H1 (cell line): ENCODE data around the gene MAGI3. TPM values are rescaled to one million over a fixed set of nuclear protein-coding genes. Genes with fewer than 3 reads are reported as not detected.

ENCODE experiments used
- CTCF ChIA-PET: fragments of 300-600 bp; sonication (Branson Sonifier 250); formaldehyde crosslinking; loops from one replicate; lab custom pipeline; 2021; ENCODE audit not compliant: partially characterized antibody; lab: Charles Lee
- POLR2A ChIA-PET: fragments of 300-600 bp; sonication (Branson Sonifier 250); formaldehyde crosslinking; loops from one replicate; lab custom pipeline; 2021; ENCODE audit warnings: inconsistent platforms; ENCODE audit not compliant: partially characterized antibody; lab: Charles Lee
- DNase-seq, 2 experiments: peaks; one replicate each; pipeline versions ENCODE4 v3.0.0 to v3.0.0-alpha.2; 2010 to 2022; ENCODE audit warnings: low spot score in 2 of 2, low read depth in 1 of 2, mixed read lengths in 1 of 2
- FAIRE-seq: peaks from 2 replicates; lab custom pipeline; 2011; peaks lifted over from hg19 to GRCh38; lab: Jason Lieb, UNC
- H2AFZ ChIP-seq: 2 replicates; pipeline ENCODE4 v1.8.1; 2012; ENCODE audit warnings: low read length, inconsistent platforms
- H2AK5ac ChIP-seq: 2 replicates; pipeline ENCODE4 v1.6.1; 2013; ENCODE audit warnings: low read depth, low read length
- H2BK120ac ChIP-seq: replicated peaks from 2 replicates; pipeline ENCODE3; 2013; ENCODE audit warnings: low read depth, low read length, inconsistent platforms
- H2BK12ac ChIP-seq: 2 replicates; pipeline ENCODE4 v1.6.1; 2013; ENCODE audit warnings: low read depth, low read length
- H2BK15ac ChIP-seq: 2 replicates; pipeline ENCODE4 v1.6.1; 2013; ENCODE audit warnings: low read length
- H2BK20ac ChIP-seq: 2 replicates; pipeline ENCODE4 v1.6.1; 2013; ENCODE audit warnings: low read length
- H2BK5ac ChIP-seq: 2 replicates; pipeline ENCODE4 v1.6.1; 2013; ENCODE audit warnings: low read depth, low read length
- H3K14ac ChIP-seq: 2 replicates; pipeline ENCODE4 v1.6.1; 2013; ENCODE audit warnings: inconsistent platforms; ENCODE audit not compliant: insufficient read length
- H3K18ac ChIP-seq: 2 replicates; pipeline ENCODE4 v1.6.1; 2013; ENCODE audit warnings: low read length; ENCODE audit errors: extremely low read depth
- H3K23ac ChIP-seq: 2 replicates; pipeline ENCODE4 v1.6.1; 2013; ENCODE audit warnings: inconsistent platforms; ENCODE audit not compliant: insufficient read length
- H3K23me2 ChIP-seq: 2 replicates; pipeline ENCODE4 v1.6.1; 2013; ENCODE audit warnings: low read depth, low read length
- H3K27ac ChIP-seq: 2 replicates; pipeline ENCODE4 v1.6.1; 2011; ENCODE audit warnings: low read depth, low read length, inconsistent platforms
- H3K27me3 ChIP-seq, 4 experiments: replicated peaks in 1 of 4; 1 replicate in 1 of 4; 2 replicates in 3 of 4; pipeline versions ENCODE4 v1.6.1 to v1.8.1; 2011 to 2013; ENCODE audit warnings: low read length in 3 of 4, mild to moderate bottlenecking in 3 of 4, inconsistent platforms in 2 of 4, mixed read lengths in 2 of 4, moderate library complexity in 1 of 4; ENCODE audit not compliant: control insufficient read depth in 3 of 4, insufficient read depth in 3 of 4; ENCODE audit errors: extremely low read depth in 1 of 4
- H3K36me3 ChIP-seq, 4 experiments: 2 replicates each; pipeline versions ENCODE4 v1.6.1 to v1.8.1; 2011 to 2013; ENCODE audit warnings: mild to moderate bottlenecking in 4 of 4, low read length in 3 of 4, moderate library complexity in 2 of 4, control low read depth in 1 of 4, inconsistent platforms in 1 of 4; ENCODE audit not compliant: insufficient read depth in 4 of 4, control insufficient read depth in 2 of 4
- H3K4ac ChIP-seq: replicated peaks from 2 replicates; pipeline ENCODE3; 2013; ENCODE audit warnings: low read length, low read depth, mixed read lengths, inconsistent platforms; ENCODE audit not compliant: insufficient read length
- H3K4me1 ChIP-seq, 4 experiments: replicated peaks in 1 of 4; 1 replicate in 1 of 4; 2 replicates in 3 of 4; pipeline versions ENCODE4 v1.6.1 to v1.8.1; 2011 to 2013; ENCODE audit warnings: low read length in 3 of 4, inconsistent platforms in 2 of 4, mixed read lengths in 1 of 4; ENCODE audit not compliant: insufficient read depth in 4 of 4, control insufficient read depth in 3 of 4
- H3K4me2 ChIP-seq, 2 experiments: 2 replicates each; pipeline versions ENCODE4 v1.6.1 to v1.8.1; 2011 to 2013; ENCODE audit warnings: low read depth in 2 of 2, low read length in 2 of 2, control low read depth in 1 of 2, inconsistent platforms in 1 of 2, mild to moderate bottlenecking in 1 of 2; ENCODE audit not compliant: insufficient read depth in 1 of 2
- H3K4me3 ChIP-seq, 4 experiments: fragments of 200-600, 300-600 bp in 1 of 4; sonication (generic), shearing (Covaris generic), sonication (Bioruptor Twin) in 1 of 4; 2 replicates each; pipeline versions ENCODE4 v1.5.1 to v1.8.1; 2011 to 2016; ENCODE audit warnings: low read length in 4 of 4, low read depth in 3 of 4, control low read depth in 2 of 4, inconsistent platforms in 2 of 4, mild to moderate bottlenecking in 2 of 4, mixed read lengths in 1 of 4, moderate library complexity in 1 of 4; ENCODE audit not compliant: insufficient read depth in 2 of 4; ENCODE audit errors: extremely low read depth in 1 of 4
- H3K56ac ChIP-seq: replicated peaks from 2 replicates; pipeline ENCODE3; 2013; ENCODE audit warnings: low read depth, mild to moderate bottlenecking, mixed read lengths, low read length, inconsistent platforms; ENCODE audit not compliant: insufficient read length
- H3K79me1 ChIP-seq: 2 replicates; pipeline ENCODE4 v1.6.1; 2013; ENCODE audit warnings: low read depth, low read length, control low read depth
- H3K79me2 ChIP-seq, 2 experiments: 2 replicates each; pipeline versions ENCODE4 v1.6.1 to v1.8.1; 2012 to 2013; ENCODE audit warnings: low read length in 2 of 2, mild to moderate bottlenecking in 2 of 2, inconsistent platforms in 1 of 2; ENCODE audit not compliant: insufficient read depth in 2 of 2, control insufficient read depth in 1 of 2
- H3K9ac ChIP-seq, 4 experiments: replicated peaks in 1 of 4; 1 replicate in 1 of 4; 2 replicates in 3 of 4; pipeline versions ENCODE4 v1.6.1 to v1.8.1; 2011 to 2013; ENCODE audit warnings: low read depth in 3 of 4, low read length in 3 of 4, control low read depth in 2 of 4, mild to moderate bottlenecking in 2 of 4, moderate library complexity in 2 of 4, inconsistent platforms in 1 of 4; ENCODE audit errors: extremely low read depth in 1 of 4
- H3K9me3 ChIP-seq, 2 experiments: 2 replicates each; pipeline versions ENCODE4 v1.6.1 to v1.8.1; 2012 to 2013; ENCODE audit warnings: mild to moderate bottlenecking in 2 of 2, moderate library complexity in 2 of 2, control low read depth in 1 of 2, inconsistent platforms in 1 of 2, low read depth in 1 of 2, low read length in 1 of 2, mixed read lengths in 1 of 2; ENCODE audit not compliant: insufficient read depth in 2 of 2
- H4K20me1 ChIP-seq, 2 experiments: replicated peaks in 1 of 2; 2 replicates each; pipeline versions ENCODE3 to v1.8.1; 2011 to 2013; ENCODE audit warnings: inconsistent platforms in 2 of 2, low read length in 2 of 2, mild to moderate bottlenecking in 1 of 2; ENCODE audit not compliant: insufficient read depth in 2 of 2, control insufficient read depth in 1 of 2
- H4K5ac ChIP-seq: 2 replicates; pipeline ENCODE4 v1.6.1; 2013; ENCODE audit warnings: low read length, low read depth, mixed read lengths, inconsistent platforms; ENCODE audit not compliant: insufficient read length
- H4K8ac ChIP-seq: 2 replicates; pipeline ENCODE4 v1.8.0; 2013; ENCODE audit warnings: mild to moderate bottlenecking, moderate library complexity, low read length, inconsistent platforms; ENCODE audit not compliant: insufficient read depth; ENCODE audit errors: extremely low read depth
- H4K91ac ChIP-seq: replicated peaks from 2 replicates; pipeline ENCODE3; 2013; ENCODE audit warnings: low read length, mixed read lengths, inconsistent platforms; ENCODE audit not compliant: insufficient read length
- FOSL1 ChIP-seq: IDR thresholded peaks from 2 replicates; pipeline ENCODE4 v1.6.1; 2011; ENCODE audit warnings: mild to moderate bottlenecking, low read depth, low read length, moderate library complexity; ENCODE audit not compliant: insufficient read depth
- polyA plus RNA-seq, 7 experiments: library from polyadenylated mRNA; depleted of rRNA in 3 of 7; stranded (reverse) in 5 of 7; unstranded in 2 of 7; fragments of >200 nt in 5 of 7; fragments of 200-250 nt in 2 of 7; gene quantifications; 1 replicate in 5 of 7; 2 replicates in 1 of 7; 4 replicates in 1 of 7; pipeline versions ENCODE4 v1.2.1 to v1.2.3, GENCODE V29; 2011 to 2013; ENCODE audit warnings: missing spikeins in 2 of 7, mixed read lengths in 2 of 7
- total RNA-seq: library from RNA; stranded (reverse); fragmentation: NEBNext Ultra II Directional; extraction: Animal tissue kit (Norgen Biotek cat#: 25700); gene quantifications from 2 replicates; pipeline ENCODE4 v1.2.1, GENCODE V29; 2021
- TF ChIP-seq, protein P1 (sequence below): IDR thresholded peaks from 2 replicates; pipeline ENCODE4 v1.6.1; 2012; ENCODE audit warnings: inconsistent platforms

The MAGI3 gene
- total and polyA plus RNA-seq, 2 of the 8 experiments (the other 6 are each of a cell fraction or from before 2014, with no cell fraction given): 2.3 to 7.8 TPM

- Histone ChIP-seq H3K23me2 (no peaks in the 10 kb centered on the region; the same call in 1 of the 2 replicates), H3K79me2 (no peaks in the 10 kb centered on the region; a peak in 1 of 4 replicates), H3K27me3 (no peaks in the 10 kb centered on the region), H3K27ac (no peak overlapping the region), H3K56ac (no peak overlapping the region), H3K79me1 (no peaks in the 10 kb centered on the region), H4K5ac (no peak overlapping the region), H2BK20ac (no peak overlapping the region), H2BK12ac (no peak overlapping the region), H4K91ac (no peak overlapping the region), H2AK5ac (no peak overlapping the region), H4K20me1 (no peaks in the 10 kb centered on the region), H4K8ac (no peak overlapping the region), H3K4me2 (no peak overlapping the region), H2AFZ (no peak overlapping the region), H3K23ac (no peak overlapping the region), H3K9me3 (0 out of 4 replicates have a peak, but pooled peaks cover 0 to 4% of the 10 kb centered on the region in 2 experiments), H3K4me3 (no peak overlapping the region), H3K14ac (no peak overlapping the region), H3K9ac (no peak overlapping the region), H2BK15ac (no peak overlapping the region), H3K4ac (no peak overlapping the region), H2BK120ac (no peak overlapping the region), H2BK5ac (no peak overlapping the region), H3K36me3 (no peaks in the 10 kb centered on the region), H3K4me1 (no peaks in the 10 kb centered on the region), H3K18ac (no peak overlapping the region)
- ChIA-PET CTCF (interaction anchor here (0.7 kb wide), 1 partner anchor 327 kb away, joined by 3 read pairs; no protein-coding TSS in a partner anchor), POLR2A (no interaction called here)
- TF ChIP-seq, protein P1, sequence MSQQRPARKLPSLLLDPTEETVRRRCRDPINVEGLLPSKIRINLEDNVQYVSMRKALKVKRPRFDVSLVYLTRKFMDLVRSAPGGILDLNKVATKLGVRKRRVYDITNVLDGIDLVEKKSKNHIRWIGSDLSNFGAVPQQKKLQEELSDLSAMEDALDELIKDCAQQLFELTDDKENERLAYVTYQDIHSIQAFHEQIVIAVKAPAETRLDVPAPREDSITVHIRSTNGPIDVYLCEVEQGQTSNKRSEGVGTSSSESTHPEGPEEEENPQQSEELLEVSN: no peak
- no peak for TF ChIP-seq FOSL1
- FAIRE-seq (no peak), DNase-seq (no peak)
Observed at GRCh38 chr1:113467991-113468390, 77.7 kb downstream of the MAGI3 start.
